CD4-positive, alpha-beta T cell (primary cell): ENCODE results near the gene CHST10. TPM values are rescaled to one million over a fixed set of nuclear protein-coding genes. Genes with fewer than 3 reads are reported as not detected.

Experiments
- ATAC-seq: fragments of 200-7000 bp; cut with Tn5 transposase; one replicate; pipeline ENCODE4 v1.10.0; 2022; ENCODE audit warnings: mild to moderate bottlenecking; ENCODE audit not compliant: poor library complexity
- CTCF ChIA-PET: fragments of 350-600 bp; sonication (Branson Sonifier 250); formaldehyde crosslinking; loops from one replicate; lab custom pipeline; 2021; ENCODE audit warnings: antibody characterized with exemption, inconsistent platforms; lab: Charles Lee
- POLR2A ChIA-PET: fragments of 350-600 bp; sonication (Branson Sonifier 250); formaldehyde crosslinking; loops from one replicate; lab custom pipeline; 2021; ENCODE audit warnings: antibody characterized with exemption, inconsistent platforms; lab: Charles Lee
- DNase-seq, 14 experiments: peaks; one replicate each; pipeline ENCODE4 v3.0.0-alpha.2; 2013 to 2020; ENCODE audit warnings: mixed read lengths in 2 of 14
- H3K27ac ChIP-seq, 2 donors: one replicate each; pipeline versions ENCODE4 v1.5.1 to v1.7.0; 2013; ENCODE audit warnings: low read length in 2 of 2, low read depth in 1 of 2, mild to moderate bottlenecking in 1 of 2
- H3K27me3 ChIP-seq, 2 experiments: 1 replicate in 1 of 2; 2 replicates in 1 of 2; pipeline versions ENCODE4 v1.6.1 to v1.7.0; 2013; ENCODE audit warnings: low read length in 2 of 2, control low read depth in 1 of 2, mild to moderate bottlenecking in 1 of 2, moderate library complexity in 1 of 2; ENCODE audit not compliant: insufficient read depth in 2 of 2, control insufficient read depth in 1 of 2
- H3K36me3 ChIP-seq: one replicate; pipeline ENCODE4 v1.6.1; 2013; ENCODE audit warnings: low read length, control low read depth; ENCODE audit not compliant: insufficient read depth
- H3K4me1 ChIP-seq: one replicate; pipeline ENCODE4 v1.6.1; 2013; ENCODE audit warnings: low read length, control low read depth; ENCODE audit not compliant: insufficient read depth
- H3K4me3 ChIP-seq: one replicate; pipeline ENCODE4 v1.5.1; 2013; ENCODE audit warnings: mild to moderate bottlenecking, low read length, moderate library complexity
- H3K9me3 ChIP-seq, 2 experiments: 1 replicate in 1 of 2; 2 replicates in 1 of 2; pipeline versions ENCODE4 v1.6.1 to v1.7.0; 2013; ENCODE audit warnings: low read length in 2 of 2, mild to moderate bottlenecking in 2 of 2, control low read depth in 1 of 2, moderate library complexity in 1 of 2; ENCODE audit not compliant: control insufficient read depth in 1 of 2, insufficient read depth in 1 of 2
- H3K27ac Mint-ChIP-seq: one replicate; pipeline ENCODE4 v1.8.0; 2020; ENCODE audit warnings: mixed read lengths
- H3K27me3 Mint-ChIP-seq: one replicate; pipeline ENCODE4 v1.8.0; 2021; ENCODE audit warnings: mixed read lengths
- H3K36me3 Mint-ChIP-seq: one replicate; pipeline ENCODE4 v1.8.0; 2021; ENCODE audit warnings: low read depth, mixed read lengths
- H3K4me1 Mint-ChIP-seq: one replicate; pipeline ENCODE4 v1.8.0; 2021; ENCODE audit warnings: low read depth, mixed read lengths
- H3K4me3 Mint-ChIP-seq: one replicate; pipeline ENCODE4 v1.8.0; 2020; ENCODE audit warnings: mild to moderate bottlenecking, mixed read lengths
- H3K9me3 Mint-ChIP-seq: one replicate; pipeline ENCODE4 v1.8.0; 2020; ENCODE audit warnings: mixed read lengths
- CTCF ChIP-seq: fragments of 200-600 bp; IDR thresholded peaks from one replicate; pipeline ENCODE4 v1.8.0; 2022; ENCODE audit warnings: antibody characterized with exemption, mild to moderate bottlenecking
- intact Hi-C, 2 experiments: fragments of 100-400 bp; cut with DNase I in 1 of 2; cut with micrococcal nuclease in 1 of 2; formaldehyde crosslinking; loops; one replicate each; pipeline versions ENCODE4 v1.15.1 to v1.9.0; 2023 to 2025; cut with DNase I, micrococcal nuclease
- total RNA-seq, 174 experiments: library from RNA in 2 of 174; stranded (reverse) in 2 of 174; gene quantifications; one replicate each; pipeline ENCODE4 v1.2.3 and lab custom pipeline; 2021 to 2026

The CHST10 gene
- total RNA-seq, 2 experiments from 2014 or later = 1.5 to 1.9 TPM

GRCh38 chr2:100408941-100409340, 8.5 kb downstream of the CHST10 start:
- CTCF ChIA-PET = no interaction called here
- no peak overlapping the region for H3K27ac ChIP-seq
- intact Hi-C loops = no loop called here
- no peak overlapping the region for H3K4me3 ChIP-seq
- no peaks in the 10 kb centered on the region for H3K36me3 ChIP-seq
- no peaks in the 10 kb centered on the region for H3K27me3 Mint-ChIP-seq
- no peaks in the 10 kb centered on the region for H3K27me3 ChIP-seq
- no peaks in the 10 kb centered on the region for H3K9me3 Mint-ChIP-seq
- H3K9me3 ChIP-seq = no peaks in the 10 kb centered on the region
- TF ChIP-seq CTCF = no peak
- DNase-seq (no peak), ATAC-seq (no peak)
- no peaks in the 10 kb centered on the region for H3K4me1 Mint-ChIP-seq
- H3K36me3 Mint-ChIP-seq = no peaks in the 10 kb centered on the region
- H3K4me1 ChIP-seq = no peaks in the 10 kb centered on the region
- no peak overlapping the region for H3K4me3 Mint-ChIP-seq
- POLR2A ChIA-PET = no interaction called here
- H3K27ac Mint-ChIP-seq = no peak overlapping the region

- no peak for TF ChIP-seq CTCF
- no peak for ATAC-seq
- Mint-ChIP-seq H3K36me3 (peaks cover 1% of the 10 kb centered on the region), H3K4me3 (no peak overlapping the region), H3K27ac (no peak overlapping the region), H3K9me3 (no peaks in the 10 kb centered on the region), H3K27me3 (no peaks in the 10 kb centered on the region), H3K4me1 (no peaks in the 10 kb centered on the region)
- Histone ChIP-seq H3K27ac (no peak overlapping the region), H3K27me3 (no peaks in the 10 kb centered on the region), H3K4me3 (no peak overlapping the region), H3K36me3 (no peaks in the 10 kb centered on the region), H3K9me3 (no peaks in the 10 kb centered on the region), H3K4me1 (no peaks in the 10 kb centered on the region)
- intact Hi-C loops = no loop called here
- POLR2A ChIA-PET = no interaction called here
- DNase-seq = no peak
- CTCF ChIA-PET = no interaction called here
These were observed 9.4 kb downstream of the CHST10 start for GRCh38 chr2:100408104-100408503.

- intact Hi-C loops = no loop called here
These were observed 9.9 kb downstream of the CHST10 start for GRCh38 chr2:100407563-100407962.

More at GRCh38 chr2:100407563-100407962, 9.9 kb downstream of the CHST10 start:
- H3K4me1 Mint-ChIP-seq = no peaks in the 10 kb centered on the region
- Histone ChIP-seq H3K36me3 (no peaks in the 10 kb centered on the region), H3K4me3 (no peak overlapping the region), H3K27me3 (no peaks in the 10 kb centered on the region), H3K27ac (no peak overlapping the region), H3K9me3 (no peaks in the 10 kb centered on the region), H3K4me1 (no peaks in the 10 kb centered on the region)
- POLR2A ChIA-PET = no interaction called here
- H3K36me3 Mint-ChIP-seq = peaks cover 7% of the 10 kb centered on the region
- TF ChIP-seq CTCF = no peak
- CTCF ChIA-PET = no interaction called here
- ATAC-seq (no peak), DNase-seq (no peak)
- H3K27me3 Mint-ChIP-seq = no peaks in the 10 kb centered on the region
- no peak overlapping the region for H3K4me3 Mint-ChIP-seq
- H3K9me3 Mint-ChIP-seq = no peaks in the 10 kb centered on the region
- H3K27ac Mint-ChIP-seq = no peak overlapping the region
